K562 (cell line): ENCODE data around the gene DNAJC8. TPM values are rescaled to one million over a fixed set of nuclear protein-coding genes. Genes with fewer than 3 reads are reported as not detected.
A peak's percentile ranks its signal among the peaks of the same experiment; 100 is the strongest.

ENCODE experiments used
- ARID2 ChIP-seq: fragments of 450-650 bp; IDR thresholded peaks from 2 replicates; pipeline ENCODE4 v1.6.1; 2017; ENCODE audit warnings: antibody characterized with exemption, mild to moderate bottlenecking
- CREBBP ChIP-seq: IDR thresholded peaks from one replicate; pipeline ENCODE4 v1.6.1; 2012; ENCODE audit warnings: low read depth, mild to moderate bottlenecking, control low read depth, inconsistent platforms, low read length
- ESRRA ChIP-seq: fragments of 450-650 bp; IDR thresholded peaks from 2 replicates; pipeline ENCODE4 v1.6.1; 2014; ENCODE audit warnings: low read depth, mild to moderate bottlenecking, moderate library complexity, borderline replicate concordance
- ILF3 ChIP-seq: fragments of 450-650 bp; IDR thresholded peaks from 2 replicates; pipeline ENCODE4 v1.6.1; 2018; ENCODE audit warnings: antibody characterized with exemption, mild to moderate bottlenecking, moderate library complexity, borderline replicate concordance
- RFX5 ChIP-seq: IDR thresholded peaks from 2 replicates; pipeline ENCODE4 v1.6.1; 2011; ENCODE audit warnings: low read depth, mild to moderate bottlenecking, improper control_type of control experiment, low read length
- RNF2 ChIP-seq: sonication (generic); IDR thresholded peaks from 2 replicates; pipeline ENCODE4 v1.6.1; 2016
- XRCC5 ChIP-seq: fragments of 200-400 bp; formaldehyde crosslinking; IDR thresholded peaks from 2 replicates; pipeline ENCODE4 v1.6.1; 2017; ENCODE audit warnings: low read depth, mild to moderate bottlenecking, low read length
- ZBTB7A ChIP-seq: IDR thresholded peaks from 2 replicates; pipeline ENCODE4 v1.6.1; 2011; ENCODE audit warnings: low read depth, mild to moderate bottlenecking, low read length, moderate library complexity, borderline replicate concordance; ENCODE audit not compliant: control insufficient read depth
- ZBTB8A ChIP-seq: fragments of 450-650 bp; IDR thresholded peaks from 2 replicates; pipeline ENCODE4 v1.6.1; 2018; ENCODE audit warnings: mild to moderate bottlenecking, moderate library complexity; ENCODE audit not compliant: partially characterized antibody
- ZNF174 ChIP-seq: fragments of 250-450 bp; sonication (Bioruptor Pico); IDR thresholded peaks from 2 replicates; pipeline ENCODE4 v1.4.0; 2020; ENCODE audit warnings: mild to moderate bottlenecking
- polyA plus RNA-seq, 8 experiments: library from polyadenylated mRNA; depleted of rRNA in 4 of 8; stranded (reverse) in 5 of 8; unstranded in 3 of 8; fragments of >200 nt; fragmentation: Nextera tagmentation in 2 of 8; fragmentation: Illumina TruSeq in 1 of 8; extraction: Ambion mirVana in 2 of 8; extraction: Trizol in 1 of 8; gene quantifications; 2 replicates each; pipeline versions ENCODE4 v1.2.1 to v1.2.3, GENCODE V29; 2011 to 2014; ENCODE audit warnings: inconsistent platforms in 1 of 8, missing spikeins in 1 of 8
- total RNA-seq, 7 experiments: library from RNA; depleted of rRNA in 6 of 7; stranded (reverse); fragments of >200 nt in 6 of 7; fragmentation: Illumina TruSeq in 2 of 7; extraction: Trizol in 2 of 7; gene quantifications; 2 replicates each; pipeline versions ENCODE4 v1.2.1 to v1.2.3, GENCODE V29; 2011 to 2021; ENCODE audit warnings: low replicate concordance in 1 of 7
- TF ChIP-seq, protein P1 (sequence below), 2 experiments: fragments of 200-800 bp in 1 of 2; sonication (Bioruptor generic) in 1 of 2; sonication (generic) in 1 of 2; formaldehyde crosslinking in 1 of 2; IDR thresholded peaks in 1 of 2; conservative IDR thresholded peaks in 1 of 2; 2 replicates each; pipeline versions ENCODE4 v1.5.0 to v1.6.1; 2016 to 2020; ENCODE audit warnings: missing compliant biosample characterization in 1 of 2, missing genetic modification characterization in 1 of 2, missing genetic modification reagents in 1 of 2
- TF ChIP-seq, protein P2 (sequence below): IDR thresholded peaks from 2 replicates; pipeline ENCODE4 v1.6.1; 2016; ENCODE audit warnings: missing genetic modification characterization, missing compliant biosample characterization
- TF ChIP-seq, protein P3 (sequence below), 2 experiments: fragments of 450-650 bp; IDR thresholded peaks; 2 replicates each; pipeline ENCODE4 v1.6.1; 2018; ENCODE audit warnings: mild to moderate bottlenecking in 2 of 2, low read depth in 1 of 2; ENCODE audit not compliant: partially characterized antibody in 2 of 2
- TF ChIP-seq, protein P4 (sequence below): sonication (generic); formaldehyde crosslinking; IDR thresholded peaks from 2 replicates; pipeline ENCODE4 v1.8.0; 2022; ENCODE audit warnings: missing genetic modification reagents, mild to moderate bottlenecking, moderate library complexity, borderline replicate concordance

The DNAJC8 gene
- total and polyA plus RNA-seq, 9 of the 15 experiments (the other 6 are each of a cell fraction or from before 2014, with no cell fraction given), result 143 to 508 (median 209) TPM

DNA sequence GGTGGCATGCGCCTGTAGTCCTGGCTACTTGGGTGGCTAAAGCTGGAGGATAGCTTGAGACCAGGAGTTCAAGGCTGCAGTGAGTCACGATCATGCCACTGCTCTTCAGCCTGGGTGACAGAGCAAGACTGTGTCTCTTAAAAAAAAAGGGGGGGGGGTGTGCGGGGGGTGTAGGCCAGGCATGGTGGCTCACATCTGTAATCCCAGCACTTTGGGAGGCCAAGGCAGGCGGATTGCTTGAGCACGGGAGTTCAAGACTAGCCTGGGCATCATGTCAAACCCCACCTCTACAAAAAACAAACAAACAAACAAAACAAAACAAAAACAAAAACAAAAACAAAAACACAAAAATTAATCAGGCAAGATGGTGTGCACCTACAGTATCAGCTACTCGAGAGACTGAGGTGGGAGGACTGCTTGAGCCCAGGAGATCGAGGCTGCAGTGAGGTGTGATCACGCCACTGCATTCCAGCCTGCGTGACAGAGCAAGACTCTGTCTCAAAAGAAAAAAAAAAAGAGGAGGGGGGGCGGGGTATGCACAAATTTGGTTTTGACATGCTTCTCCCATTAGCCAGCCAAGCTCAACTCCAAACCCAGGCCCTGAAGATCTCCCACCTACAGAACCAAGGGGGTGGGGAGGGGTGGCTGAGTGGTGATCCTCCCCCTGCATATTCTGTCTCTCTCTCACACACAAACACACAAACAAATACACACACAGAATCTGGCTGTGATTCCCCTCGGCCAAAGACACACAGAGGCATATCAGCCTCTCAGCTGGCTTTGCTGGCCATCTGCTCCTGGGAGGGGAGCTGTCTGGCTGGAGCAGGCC is 59.5 kb downstream of the DNAJC8 start (continued):
- TF ChIP-seq, protein P1, sequence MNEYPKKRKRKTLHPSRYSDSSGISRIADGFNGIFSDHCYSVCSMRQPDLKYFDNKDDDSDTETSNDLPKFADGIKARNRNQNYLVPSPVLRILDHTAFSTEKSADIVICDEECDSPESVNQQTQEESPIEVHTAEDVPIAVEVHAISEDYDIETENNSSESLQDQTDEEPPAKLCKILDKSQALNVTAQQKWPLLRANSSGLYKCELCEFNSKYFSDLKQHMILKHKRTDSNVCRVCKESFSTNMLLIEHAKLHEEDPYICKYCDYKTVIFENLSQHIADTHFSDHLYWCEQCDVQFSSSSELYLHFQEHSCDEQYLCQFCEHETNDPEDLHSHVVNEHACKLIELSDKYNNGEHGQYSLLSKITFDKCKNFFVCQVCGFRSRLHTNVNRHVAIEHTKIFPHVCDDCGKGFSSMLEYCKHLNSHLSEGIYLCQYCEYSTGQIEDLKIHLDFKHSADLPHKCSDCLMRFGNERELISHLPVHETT (CRISPR knock-in tag; conservative IDR thresholded peaks at IDR 0.05 in 1 of 2, IDR thresholded peaks at IDR 0.05 in 1 of 2), result peak in 1 of 2 experiments; percentile 57; a peak in 1 of 4 replicates
- TF ChIP-seq ZNF174 (CRISPR knock-in tag) (no peak), CREBBP (no peak), RFX5 (no peak), RNF2 (no peak), ZBTB7A (peak; percentile 50; the same call in 1 of the 2 replicates), ESRRA (no peak), ZBTB8A (no peak), ILF3 (no peak), XRCC5 (no peak), ARID2 (no peak)
- TF ChIP-seq, protein P2, sequence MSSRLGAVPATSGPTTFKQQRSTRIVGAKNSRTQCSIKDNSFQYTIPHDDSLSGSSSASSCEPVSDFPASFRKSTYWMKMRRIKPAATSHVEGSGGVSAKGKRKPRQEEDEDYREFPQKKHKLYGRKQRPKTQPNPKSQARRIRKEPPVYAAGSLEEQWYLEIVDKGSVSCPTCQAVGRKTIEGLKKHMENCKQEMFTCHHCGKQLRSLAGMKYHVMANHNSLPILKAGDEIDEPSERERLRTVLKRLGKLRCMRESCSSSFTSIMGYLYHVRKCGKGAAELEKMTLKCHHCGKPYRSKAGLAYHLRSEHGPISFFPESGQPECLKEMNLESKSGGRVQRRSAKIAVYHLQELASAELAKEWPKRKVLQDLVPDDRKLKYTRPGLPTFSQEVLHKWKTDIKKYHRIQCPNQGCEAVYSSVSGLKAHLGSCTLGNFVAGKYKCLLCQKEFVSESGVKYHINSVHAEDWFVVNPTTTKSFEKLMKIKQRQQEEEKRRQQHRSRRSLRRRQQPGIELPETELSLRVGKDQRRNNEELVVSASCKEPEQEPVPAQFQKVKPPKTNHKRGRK (tag), result 0 out of 2 replicates have a peak, but pooled peaks have one; percentile 32
- TF ChIP-seq, protein P3, sequence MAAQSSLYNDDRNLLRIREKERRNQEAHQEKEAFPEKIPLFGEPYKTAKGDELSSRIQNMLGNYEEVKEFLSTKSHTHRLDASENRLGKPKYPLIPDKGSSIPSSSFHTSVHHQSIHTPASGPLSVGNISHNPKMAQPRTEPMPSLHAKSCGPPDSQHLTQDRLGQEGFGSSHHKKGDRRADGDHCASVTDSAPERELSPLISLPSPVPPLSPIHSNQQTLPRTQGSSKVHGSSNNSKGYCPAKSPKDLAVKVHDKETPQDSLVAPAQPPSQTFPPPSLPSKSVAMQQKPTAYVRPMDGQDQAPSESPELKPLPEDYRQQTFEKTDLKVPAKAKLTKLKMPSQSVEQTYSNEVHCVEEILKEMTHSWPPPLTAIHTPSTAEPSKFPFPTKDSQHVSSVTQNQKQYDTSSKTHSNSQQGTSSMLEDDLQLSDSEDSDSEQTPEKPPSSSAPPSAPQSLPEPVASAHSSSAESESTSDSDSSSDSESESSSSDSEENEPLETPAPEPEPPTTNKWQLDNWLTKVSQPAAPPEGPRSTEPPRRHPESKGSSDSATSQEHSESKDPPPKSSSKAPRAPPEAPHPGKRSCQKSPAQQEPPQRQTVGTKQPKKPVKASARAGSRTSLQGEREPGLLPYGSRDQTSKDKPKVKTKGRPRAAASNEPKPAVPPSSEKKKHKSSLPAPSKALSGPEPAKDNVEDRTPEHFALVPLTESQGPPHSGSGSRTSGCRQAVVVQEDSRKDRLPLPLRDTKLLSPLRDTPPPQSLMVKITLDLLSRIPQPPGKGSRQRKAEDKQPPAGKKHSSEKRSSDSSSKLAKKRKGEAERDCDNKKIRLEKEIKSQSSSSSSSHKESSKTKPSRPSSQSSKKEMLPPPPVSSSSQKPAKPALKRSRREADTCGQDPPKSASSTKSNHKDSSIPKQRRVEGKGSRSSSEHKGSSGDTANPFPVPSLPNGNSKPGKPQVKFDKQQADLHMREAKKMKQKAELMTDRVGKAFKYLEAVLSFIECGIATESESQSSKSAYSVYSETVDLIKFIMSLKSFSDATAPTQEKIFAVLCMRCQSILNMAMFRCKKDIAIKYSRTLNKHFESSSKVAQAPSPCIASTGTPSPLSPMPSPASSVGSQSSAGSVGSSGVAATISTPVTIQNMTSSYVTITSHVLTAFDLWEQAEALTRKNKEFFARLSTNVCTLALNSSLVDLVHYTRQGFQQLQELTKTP (IDR thresholded peaks at IDR 0.05; ENCODE audit: low read depth in 1 of 2, partially characterized antibody in 2 of 2), result no peak
- TF ChIP-seq, protein P4, sequence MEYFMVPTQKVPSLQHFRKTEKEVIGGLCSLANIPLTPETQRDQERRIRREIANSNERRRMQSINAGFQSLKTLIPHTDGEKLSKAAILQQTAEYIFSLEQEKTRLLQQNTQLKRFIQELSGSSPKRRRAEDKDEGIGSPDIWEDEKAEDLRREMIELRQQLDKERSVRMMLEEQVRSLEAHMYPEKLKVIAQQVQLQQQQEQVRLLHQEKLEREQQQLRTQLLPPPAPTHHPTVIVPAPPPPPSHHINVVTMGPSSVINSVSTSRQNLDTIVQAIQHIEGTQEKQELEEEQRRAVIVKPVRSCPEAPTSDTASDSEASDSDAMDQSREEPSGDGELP (CRISPR knock-in tag), result peak; percentile 46; the same call in 1 of the 2 replicates
